ENCODE results near the gene FRZB.

Gene FRZB

DNA sequence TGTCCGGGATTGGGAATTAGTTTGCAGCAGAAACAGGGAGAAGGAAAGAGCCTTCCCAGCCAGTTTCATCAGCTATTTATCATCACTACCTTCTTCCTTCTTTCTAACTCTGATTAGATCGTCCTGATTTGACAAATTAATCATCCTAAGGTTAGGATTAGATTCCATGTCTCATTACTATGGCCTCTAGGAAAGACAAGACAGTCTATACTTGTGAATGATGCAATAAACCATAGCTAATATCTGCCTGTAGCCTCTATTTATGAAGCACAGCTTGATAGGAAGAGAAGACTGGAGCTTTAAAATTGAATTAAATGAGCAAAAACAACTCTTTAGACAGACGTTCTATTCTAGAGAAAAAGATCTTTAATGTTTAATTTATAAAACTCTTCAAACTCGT, 25.2 kb upstream of the FRZB start:
- no peak for DNase-seq (ENCODE audit: low spot score)
- in situ Hi-C loops (cut with MboI; ENCODE audit: low pct_unique_long_range_greater_than_20kb, low sequenced_read_pairs, unreplicated experiment) = no loop called here
- no peak for TF ChIP-seq CTCF (IDR thresholded peaks at IDR 0.05; ENCODE audit: extremely low read depth, insufficient read depth, missing control alignments)

DNA sequence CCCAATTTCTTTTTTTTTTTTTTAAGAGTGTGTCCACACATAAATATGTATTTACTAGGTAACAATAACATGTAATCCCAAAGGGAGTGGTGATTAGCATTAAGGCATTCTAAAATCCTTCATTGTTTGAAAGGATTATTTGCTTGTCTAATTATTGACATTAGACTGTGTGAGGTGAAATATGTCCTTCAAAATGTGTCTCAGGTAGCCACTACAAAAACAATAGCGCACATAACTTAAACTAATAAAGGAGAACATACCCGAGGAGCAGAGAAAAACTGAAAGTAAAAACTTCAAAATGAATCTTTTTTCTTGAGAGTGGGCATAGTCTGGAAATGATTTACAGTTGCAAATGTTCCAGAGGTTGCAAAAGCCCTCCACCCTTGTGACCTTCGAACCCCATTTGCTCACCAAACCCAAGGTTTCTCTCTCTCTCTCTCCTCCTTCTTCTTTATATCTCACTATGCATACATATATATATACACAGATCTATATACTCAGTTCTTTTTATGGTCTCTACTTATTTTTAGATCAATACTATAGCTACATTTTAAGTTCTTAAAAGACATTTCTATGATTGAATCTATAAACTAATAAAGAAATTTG, 24.4 kb upstream of the FRZB start:
- DNase-seq (ENCODE audit: low spot score) = no peak
- in situ Hi-C loops (cut with MboI; ENCODE audit: low pct_unique_long_range_greater_than_20kb, low sequenced_read_pairs, unreplicated experiment) = no loop called here
- no peak for TF ChIP-seq CTCF (IDR thresholded peaks at IDR 0.05; ENCODE audit: extremely low read depth, insufficient read depth, missing control alignments)

DNA sequence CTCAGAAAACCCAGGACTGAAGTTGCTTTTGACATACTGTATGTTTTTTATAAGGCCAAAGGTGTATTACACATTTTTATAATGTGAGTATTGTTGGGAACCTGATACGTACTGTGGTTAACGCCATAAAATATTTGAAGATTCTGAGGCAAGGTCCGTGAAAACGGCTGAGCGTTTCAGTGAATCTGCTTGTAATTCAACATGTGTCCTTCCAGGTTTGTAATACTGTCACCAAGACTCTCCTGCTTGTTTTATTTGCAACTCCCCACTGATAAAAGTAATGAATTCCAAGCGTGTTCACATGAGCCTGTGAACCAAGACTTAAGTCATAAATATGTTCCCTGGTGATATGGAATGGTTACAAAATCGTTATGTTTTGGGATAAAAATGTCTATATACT, 23.9 kb upstream of the FRZB start:
- in situ Hi-C loops (cut with MboI; ENCODE audit: low pct_unique_long_range_greater_than_20kb, low sequenced_read_pairs, unreplicated experiment) = no loop called here
- DNase-seq (ENCODE audit: low spot score) = no peak
- no peak for TF ChIP-seq CTCF (IDR thresholded peaks at IDR 0.05; ENCODE audit: extremely low read depth, insufficient read depth, missing control alignments)

- in situ Hi-C loops (cut with MboI; ENCODE audit: low pct_unique_long_range_greater_than_20kb, low sequenced_read_pairs, unreplicated experiment) = no loop called here
- no peak for TF ChIP-seq CTCF (IDR thresholded peaks at IDR 0.05; ENCODE audit: extremely low read depth, insufficient read depth, missing control alignments)
- no peak for DNase-seq (ENCODE audit: low spot score)
These were observed 21.4 kb upstream of the FRZB start for GRCh38 chr2:182887753-182888415.

GRCh38 chr2:182887093-182887492, 20.7 kb upstream of the FRZB start:
- in situ Hi-C loops (cut with MboI; ENCODE audit: low pct_unique_long_range_greater_than_20kb, low sequenced_read_pairs, unreplicated experiment) = no loop called here
- no peak for TF ChIP-seq CTCF (IDR thresholded peaks at IDR 0.05; ENCODE audit: extremely low read depth, insufficient read depth, missing control alignments)
- DNase-seq (ENCODE audit: low spot score) = no peak

- no peak for DNase-seq (ENCODE audit: low spot score)
- no peak for TF ChIP-seq CTCF (IDR thresholded peaks at IDR 0.05; ENCODE audit: extremely low read depth, insufficient read depth, missing control alignments)
- in situ Hi-C loops (cut with MboI; ENCODE audit: low pct_unique_long_range_greater_than_20kb, low sequenced_read_pairs, unreplicated experiment) = no loop called here
These were observed 19.3 kb upstream of the FRZB start for GRCh38 chr2:182885771-182886170.

All from GM13977 (cell line).